HG02938 (cell line): Measurements from ENCODE around the gene CRYBB3.
"Not testable (repeated sequence)": the region's sequence is repeated elsewhere in the genome, so short reads cannot be mapped to it uniquely, and the experiment has no call there.

Source experiments
- ATAC-seq: cut with Tn5 transposase; IDR thresholded peaks from one replicate; pipeline ENCODE4 v1.9.1; 2021; ENCODE audit warnings: mild to moderate bottlenecking, moderate library complexity; ENCODE audit not compliant: unreplicated experiment

Gene CRYBB3

GRCh38 chr22:25204547-25204946 is 4.9 kb downstream of the CRYBB3 start:
- not testable (repeated sequence) for ATAC-seq

GRCh38 chr22:25205847-25206246 is 6.2 kb downstream of the CRYBB3 start:
- no peak for ATAC-seq

GRCh38 chr22:25206998-25207397 is 7.3 kb downstream of the CRYBB3 start:
- no peak for ATAC-seq

GRCh38 chr22:25207553-25208157 is 8.0 kb downstream of the CRYBB3 start:
- ATAC-seq: no peak

GRCh38 chr22:25208328-25208727 is 8.7 kb downstream of the CRYBB3 start:
- ATAC-seq: no peak

GRCh38 chr22:25208743-25209505 is 9.3 kb downstream of the CRYBB3 start:
- no peak for ATAC-seq

- ATAC-seq: no peak
These were observed 11.1 kb downstream of the CRYBB3 start for GRCh38 chr22:25210793-25211192.

- no peak for ATAC-seq
These were observed 12.7 kb downstream of the CRYBB3 start for GRCh38 chr22:25212337-25212736.

- no peak for ATAC-seq
These were observed 13.6 kb downstream of the CRYBB3 start for GRCh38 chr22:25213221-25213620.

GRCh38 chr22:25216230-25216629 is 16.6 kb downstream of the CRYBB3 start:
- ATAC-seq: no peak

GRCh38 chr22:25219211-25219689 is 19.6 kb downstream of the CRYBB3 start, which contains the start of gene CRYBB2:
Gene CRYBB2 (plus strand): TSS chr22:25219639. CDS start chr22:25221430, 1,791 bp downstream.
- no peak for ATAC-seq

- ATAC-seq: no peak
These were observed 20.3 kb downstream of the CRYBB3 start for GRCh38 chr22:25219948-25220442.

GRCh38 chr22:25221790-25222189 is 22.1 kb downstream of the CRYBB3 start:
- ATAC-seq: no peak

GRCh38 chr22:25223269-25223850 is 23.7 kb downstream of the CRYBB3 start:
- no peak for ATAC-seq

- no peak for ATAC-seq
These were observed 29.2 kb downstream of the CRYBB3 start for GRCh38 chr22:25228822-25229221.

GRCh38 chr22:25230760-25231159 is 31.1 kb downstream of the CRYBB3 start:
- ATAC-seq: not testable (repeated sequence)

- no peak for ATAC-seq
These were observed 32.6 kb downstream of the CRYBB3 start for GRCh38 chr22:25232301-25232700.

GRCh38 chr22:25233706-25234105 is 34.0 kb downstream of the CRYBB3 start:
- not testable (repeated sequence) for ATAC-seq

- no peak for ATAC-seq
These were observed 36.1 kb downstream of the CRYBB3 start for GRCh38 chr22:25235547-25236290.

GRCh38 chr22:25236417-25236816 is 36.8 kb downstream of the CRYBB3 start:
- ATAC-seq: no peak

GRCh38 chr22:25237503-25237902 is 37.8 kb downstream of the CRYBB3 start:
- no peak for ATAC-seq
